A673 (cell line): ENCODE data around the gene RGS3. TPM values are rescaled to one million over a fixed set of nuclear protein-coding genes. Genes with fewer than 3 reads are reported as not detected.

Experiments used
- BruUV-seq: library from RNA; stranded (reverse); fragments of 400-500 nt; replicated peaks from 2 replicates; lab custom pipeline; 2021; lab: Mats Ljungman, UMichigan
- CTCF ChIA-PET: fragments of 300-600 bp; sonication (Branson Sonifier 250); formaldehyde crosslinking; loops from one replicate; lab custom pipeline; 2022; ENCODE audit warnings: antibody characterized with exemption; lab: Charles Lee
- POLR2A ChIA-PET: fragments of 300-600 bp; sonication (Branson Sonifier 250); formaldehyde crosslinking; loops from one replicate; lab custom pipeline; 2022; ENCODE audit warnings: antibody characterized with exemption; ENCODE audit not compliant: low non-redundant PET; lab: Charles Lee
- DNase-seq: peaks from one replicate; pipeline ENCODE4 v3.0.0-alpha.2; 2015; ENCODE audit warnings: low spot score
- H3K27ac ChIP-seq: fragments of 200-600 bp; sonication (generic); 2 replicates; pipeline ENCODE4 v1.5.1; 2016; ENCODE audit warnings: mixed run types, low read depth, mild to moderate bottlenecking, mixed read lengths, antibody characterized with exemption, low read length; ENCODE audit not compliant: poor library complexity, severe bottlenecking
- H3K27me3 ChIP-seq: fragments of 200-600 bp; sonication (generic); replicated peaks from 2 replicates; pipeline ENCODE4 v1.6.1; 2017; ENCODE audit warnings: mixed run types, low read depth, mild to moderate bottlenecking, mixed read lengths, antibody characterized with exemption, low read length; ENCODE audit not compliant: insufficient read depth, poor library complexity
- H3K36me3 ChIP-seq: fragments of 200-600 bp; sonication (generic); 2 replicates; pipeline ENCODE4 v1.6.1; 2016; ENCODE audit warnings: mixed run types, mild to moderate bottlenecking, mixed read lengths, antibody characterized with exemption, low read length; ENCODE audit not compliant: insufficient read depth, poor library complexity, severe bottlenecking
- H3K4me1 ChIP-seq: fragments of 200-600 bp; sonication (generic); 2 replicates; pipeline ENCODE4 v1.6.1; 2017; ENCODE audit warnings: mixed run types, mild to moderate bottlenecking, mixed read lengths, antibody characterized with exemption, low read length; ENCODE audit not compliant: insufficient read depth, poor library complexity, severe bottlenecking
- H3K4me3 ChIP-seq: fragments of 200-600 bp; sonication (generic); 2 replicates; pipeline ENCODE4 v1.5.1; 2016; ENCODE audit warnings: low read depth, mixed run types, mild to moderate bottlenecking, mixed read lengths, low read length; ENCODE audit not compliant: poor library complexity, severe bottlenecking
- H3K9me3 ChIP-seq: fragments of 200-600 bp; sonication (generic); 2 replicates; pipeline ENCODE4 v1.6.1; 2016; ENCODE audit warnings: mixed run types, low read depth, mild to moderate bottlenecking, mixed read lengths, antibody characterized with exemption, low read length; ENCODE audit not compliant: poor library complexity, severe bottlenecking
- CTCF ChIP-seq: fragments of 300-800, 200-600 bp; sonication (generic); conservative IDR thresholded peaks from 2 replicates; pipeline ENCODE4 v1.5.1; 2017; ENCODE audit warnings: low read depth, mild to moderate bottlenecking, antibody characterized with exemption, low read length, moderate library complexity, mixed read lengths
- EZH2 ChIP-seq: fragments of 200-600 bp; sonication (generic); IDR thresholded peaks from 2 replicates; pipeline ENCODE4 v1.6.1; 2017; ENCODE audit warnings: borderline replicate concordance, low read depth, mild to moderate bottlenecking, mixed read lengths, antibody characterized with exemption, low read length; ENCODE audit not compliant: poor library complexity, severe bottlenecking
- intact Hi-C: fragments of 100-400 bp; cut with micrococcal nuclease; formaldehyde crosslinking; loops from one replicate; pipeline ENCODE4 v1.10.0; 2022; ENCODE audit not compliant: unreplicated experiment
- total RNA-seq: library from RNA; stranded (reverse); gene quantifications from 2 replicates; pipeline ENCODE4 v1.2.3, GENCODE V29; 2021

Gene RGS3
- total RNA-seq, 1 experiment from 2014 or later = 19.2 TPM

GRCh38 chr9:113501129-113501686 is 37.7 kb downstream of the RGS3 start:
- Histone ChIP-seq H3K27ac (no peak overlapping the region), H3K27me3 (no peaks in the 10 kb centered on the region), H3K4me1 (no peaks in the 10 kb centered on the region), H3K36me3 (no peaks in the 10 kb centered on the region), H3K9me3 (no peaks in the 10 kb centered on the region), H3K4me3 (no peak overlapping the region)
- DNase-seq = no peak
- POLR2A ChIA-PET = no interaction called here
- BruUV-seq = no TSS peak
- no peak for TF ChIP-seq CTCF
- CTCF ChIA-PET = no interaction called here
- intact Hi-C loops = no loop called here

GRCh38 chr9:113501852-113502251 is 38.3 kb downstream of the RGS3 start:
- BruUV-seq = no TSS peak
- no peak for DNase-seq
- TF ChIP-seq CTCF (no peak), EZH2 (no peak)
- Histone ChIP-seq H3K27ac (no peak overlapping the region), H3K4me3 (no peak overlapping the region), H3K9me3 (no peaks in the 10 kb centered on the region), H3K4me1 (no peaks in the 10 kb centered on the region), H3K27me3 (no peaks in the 10 kb centered on the region), H3K36me3 (no peaks in the 10 kb centered on the region)
- CTCF ChIA-PET = no interaction called here
- intact Hi-C loops = no loop called here
- POLR2A ChIA-PET = no interaction called here

GRCh38 chr9:113502427-113503034 is 39.0 kb downstream of the RGS3 start:
- no TSS peak for BruUV-seq
- no peaks in the 10 kb centered on the region for H3K27me3 ChIP-seq
- DNase-seq = no peak
- no peaks in the 10 kb centered on the region for H3K4me1 ChIP-seq
- no peak overlapping the region for H3K27ac ChIP-seq
- TF ChIP-seq CTCF (no peak), EZH2 (no peak)
- no peaks in the 10 kb centered on the region for H3K9me3 ChIP-seq
- POLR2A ChIA-PET = no interaction called here
- intact Hi-C loops = no loop called here
- CTCF ChIA-PET = no interaction called here
- no peak overlapping the region for H3K4me3 ChIP-seq
- H3K36me3 ChIP-seq = no peaks in the 10 kb centered on the region
